HepG2 (cell line): ENCODE data around the gene LDLR. TPM values are rescaled to one million over a fixed set of nuclear protein-coding genes. Genes with fewer than 3 reads are reported as not detected.

Source experiments
- CBFB ChIP-seq: sonication (generic); formaldehyde crosslinking; IDR thresholded peaks from 2 replicates; pipeline ENCODE4 v1.4.0; 2020; ENCODE audit warnings: missing genetic modification reagents
- CEBPZ ChIP-seq: IDR thresholded peaks from 2 replicates; pipeline ENCODE4 v1.6.1; 2012; ENCODE audit warnings: low read length, improper control_type of control experiment
- GABPA ChIP-seq, 2 experiments: IDR thresholded peaks; 2 replicates each; pipeline ENCODE4 v1.6.1; 2011 to 2016; ENCODE audit warnings: low read depth in 2 of 2, low read length in 1 of 2, missing biosample characterization in 1 of 2, missing genetic modification characterization in 1 of 2
- HMGXB4 ChIP-seq, 2 experiments: sonication (generic) in 1 of 2; formaldehyde crosslinking in 1 of 2; IDR thresholded peaks; 2 replicates each; pipeline versions ENCODE4 v1.4.0 to v1.6.1; 2018 to 2020; ENCODE audit warnings: missing genetic modification reagents in 2 of 2, borderline replicate concordance in 1 of 2, low read depth in 1 of 2, mild to moderate bottlenecking in 1 of 2, missing biosample characterization in 1 of 2
- MXD4 ChIP-seq: IDR thresholded peaks from 2 replicates; pipeline ENCODE4 v1.6.1; 2016; ENCODE audit warnings: mild to moderate bottlenecking, missing biosample characterization, missing genetic modification reagents
- SP4 ChIP-seq: sonication (generic); formaldehyde crosslinking; IDR thresholded peaks from 2 replicates; pipeline ENCODE4 v1.8.1; 2023; ENCODE audit warnings: mild to moderate bottlenecking, missing genetic modification reagents
- TMF1 ChIP-seq: sonication (generic); formaldehyde crosslinking; IDR thresholded peaks from 2 replicates; pipeline ENCODE4 v1.8.1; 2022; ENCODE audit warnings: low read depth, missing genetic modification reagents
- ZBTB20 ChIP-seq: sonication (generic); formaldehyde crosslinking; IDR thresholded peaks from 2 replicates; pipeline ENCODE4 v1.8.1; 2023; ENCODE audit warnings: missing genetic modification reagents, low read depth, mild to moderate bottlenecking, borderline replicate concordance
- ZBTB25 ChIP-seq: IDR thresholded peaks from 2 replicates; pipeline ENCODE4 v1.6.1; 2018; ENCODE audit warnings: missing genetic modification reagents
- ZBTB40 ChIP-seq, 2 experiments: fragments of 450-650 bp in 1 of 2; sonication (generic) in 1 of 2; formaldehyde crosslinking in 1 of 2; IDR thresholded peaks; 2 replicates each; pipeline versions ENCODE4 v1.6.1 to v1.8.0; 2016 to 2022; ENCODE audit warnings: antibody characterized with exemption in 1 of 2, mild to moderate bottlenecking in 1 of 2, missing genetic modification reagents in 1 of 2
- ZNF737 ChIP-seq: sonication (generic); formaldehyde crosslinking; IDR thresholded peaks from 2 replicates; pipeline ENCODE4 v1.5.0; 2020; ENCODE audit warnings: missing genetic modification reagents, mild to moderate bottlenecking, borderline replicate concordance
- polyA plus RNA-seq, 8 experiments: library from polyadenylated mRNA; depleted of rRNA in 3 of 8; stranded (reverse) in 7 of 8; unstranded in 1 of 8; fragments of >200 nt; fragmentation: Illumina TruSeq in 4 of 8; extraction: Trizol in 4 of 8; gene quantifications; 2 replicates each; pipeline versions ENCODE4 v1.2.1 to v1.2.3, GENCODE V29; 2011 to 2016; ENCODE audit warnings: low read depth in 4 of 8, missing spikeins in 1 of 8, mixed read lengths in 1 of 8; ENCODE audit not compliant: insufficient read depth in 1 of 8
- total RNA-seq, 5 experiments: library from RNA; depleted of rRNA; stranded (reverse); fragments of >200 nt; fragmentation: Illumina TruSeq; extraction: Trizol; gene quantifications; 2 replicates each; pipeline ENCODE4 v1.2.3, GENCODE V29; 2016; ENCODE audit warnings: low read depth in 1 of 5

Gene LDLR
- total and polyA plus RNA-seq, 2 of the 13 experiments (the other 11 are each of a cell fraction or from before 2014, with no cell fraction given): 51.6 to 92.5 TPM

GRCh38 chr19:11155373-11156120, 66.3 kb downstream of the LDLR start, which contains the start of gene SPC24 (continued):
- no peak for TF ChIP-seq ZBTB40 (IDR thresholded peaks at IDR 0.05)
- TF ChIP-seq ZBTB40 (CRISPR knock-in tag; IDR thresholded peaks at IDR 0.05): 0 out of 2 replicates have a peak, but pooled peaks have one; percentile 11
- TF ChIP-seq SP4: peak; percentile 91
- TF ChIP-seq HMGXB4 (CRISPR knock-in tag; IDR thresholded peaks at IDR 0.05; ENCODE audit: borderline replicate concordance in 1 of 2, low read depth in 1 of 2): peak in 1 of 2 experiments; percentile 60; a peak in 2 of 4 replicates
- peak; percentile 56; the same call in 1 of the 2 replicates for TF ChIP-seq CEBPZ
- peak; percentile 80 for TF ChIP-seq MXD4 (CRISPR knock-in tag)
- TF ChIP-seq TMF1: peak; percentile 68; the same call in 1 of the 2 replicates
- TF ChIP-seq GABPA (IDR thresholded peaks at IDR 0.05; ENCODE audit: low read depth, low read length): no peak
- peak; percentile 30; the same call in 1 of the 2 replicates for TF ChIP-seq GABPA (CRISPR knock-in tag; IDR thresholded peaks at IDR 0.05; ENCODE audit: low read depth)
- no peak for TF ChIP-seq ZBTB20 (CRISPR knock-in tag)
- 0 out of 2 replicates have a peak, but pooled peaks have one; percentile 50 for TF ChIP-seq CBFB (CRISPR knock-in tag)
- TF ChIP-seq ZNF737 (CRISPR knock-in tag): no peak
- no peak for TF ChIP-seq ZBTB25 (CRISPR knock-in tag)
